GM12874 (cell line): ENCODE data around the gene SPAG16.

Experiments used
- CTCF ChIP-seq: IDR thresholded peaks from 2 replicates; pipeline ENCODE4 v1.5.1; 2011; ENCODE audit warnings: low read depth, mild to moderate bottlenecking, control low read depth, low read length, moderate library complexity; ENCODE audit not compliant: insufficient read depth

Gene SPAG16

GRCh38 chr2:213649176-213649575, 364.9 kb downstream of the SPAG16 start:
- TF ChIP-seq CTCF: no peak

- no peak for TF ChIP-seq CTCF
Observed at GRCh38 chr2:213664817-213665216, 380.6 kb downstream of the SPAG16 start.

GRCh38 chr2:213669657-213670056, 385.4 kb downstream of the SPAG16 start:
- TF ChIP-seq CTCF: no peak

- no peak for TF ChIP-seq CTCF
Observed at GRCh38 chr2:213678437-213679218, 394.4 kb downstream of the SPAG16 start.

GRCh38 chr2:213679894-213680293, 395.6 kb downstream of the SPAG16 start:
- no peak for TF ChIP-seq CTCF

GRCh38 chr2:213682276-213682675, 398.0 kb downstream of the SPAG16 start:
- TF ChIP-seq CTCF: no peak

GRCh38 chr2:213688133-213688532, 403.9 kb downstream of the SPAG16 start:
- TF ChIP-seq CTCF: no peak
